ENCODE measurements around the gene CLIC5. TPM values are rescaled to one million over a fixed set of nuclear protein-coding genes. Genes with fewer than 3 reads are reported as not detected.

Gene CLIC5
- total and polyA plus RNA-seq, 2 of the 8 experiments (the other 6 are each of a cell fraction or from before 2014, with no cell fraction given), result 0.12 to 0.15 TPM

- TF ChIP-seq, protein P1, sequence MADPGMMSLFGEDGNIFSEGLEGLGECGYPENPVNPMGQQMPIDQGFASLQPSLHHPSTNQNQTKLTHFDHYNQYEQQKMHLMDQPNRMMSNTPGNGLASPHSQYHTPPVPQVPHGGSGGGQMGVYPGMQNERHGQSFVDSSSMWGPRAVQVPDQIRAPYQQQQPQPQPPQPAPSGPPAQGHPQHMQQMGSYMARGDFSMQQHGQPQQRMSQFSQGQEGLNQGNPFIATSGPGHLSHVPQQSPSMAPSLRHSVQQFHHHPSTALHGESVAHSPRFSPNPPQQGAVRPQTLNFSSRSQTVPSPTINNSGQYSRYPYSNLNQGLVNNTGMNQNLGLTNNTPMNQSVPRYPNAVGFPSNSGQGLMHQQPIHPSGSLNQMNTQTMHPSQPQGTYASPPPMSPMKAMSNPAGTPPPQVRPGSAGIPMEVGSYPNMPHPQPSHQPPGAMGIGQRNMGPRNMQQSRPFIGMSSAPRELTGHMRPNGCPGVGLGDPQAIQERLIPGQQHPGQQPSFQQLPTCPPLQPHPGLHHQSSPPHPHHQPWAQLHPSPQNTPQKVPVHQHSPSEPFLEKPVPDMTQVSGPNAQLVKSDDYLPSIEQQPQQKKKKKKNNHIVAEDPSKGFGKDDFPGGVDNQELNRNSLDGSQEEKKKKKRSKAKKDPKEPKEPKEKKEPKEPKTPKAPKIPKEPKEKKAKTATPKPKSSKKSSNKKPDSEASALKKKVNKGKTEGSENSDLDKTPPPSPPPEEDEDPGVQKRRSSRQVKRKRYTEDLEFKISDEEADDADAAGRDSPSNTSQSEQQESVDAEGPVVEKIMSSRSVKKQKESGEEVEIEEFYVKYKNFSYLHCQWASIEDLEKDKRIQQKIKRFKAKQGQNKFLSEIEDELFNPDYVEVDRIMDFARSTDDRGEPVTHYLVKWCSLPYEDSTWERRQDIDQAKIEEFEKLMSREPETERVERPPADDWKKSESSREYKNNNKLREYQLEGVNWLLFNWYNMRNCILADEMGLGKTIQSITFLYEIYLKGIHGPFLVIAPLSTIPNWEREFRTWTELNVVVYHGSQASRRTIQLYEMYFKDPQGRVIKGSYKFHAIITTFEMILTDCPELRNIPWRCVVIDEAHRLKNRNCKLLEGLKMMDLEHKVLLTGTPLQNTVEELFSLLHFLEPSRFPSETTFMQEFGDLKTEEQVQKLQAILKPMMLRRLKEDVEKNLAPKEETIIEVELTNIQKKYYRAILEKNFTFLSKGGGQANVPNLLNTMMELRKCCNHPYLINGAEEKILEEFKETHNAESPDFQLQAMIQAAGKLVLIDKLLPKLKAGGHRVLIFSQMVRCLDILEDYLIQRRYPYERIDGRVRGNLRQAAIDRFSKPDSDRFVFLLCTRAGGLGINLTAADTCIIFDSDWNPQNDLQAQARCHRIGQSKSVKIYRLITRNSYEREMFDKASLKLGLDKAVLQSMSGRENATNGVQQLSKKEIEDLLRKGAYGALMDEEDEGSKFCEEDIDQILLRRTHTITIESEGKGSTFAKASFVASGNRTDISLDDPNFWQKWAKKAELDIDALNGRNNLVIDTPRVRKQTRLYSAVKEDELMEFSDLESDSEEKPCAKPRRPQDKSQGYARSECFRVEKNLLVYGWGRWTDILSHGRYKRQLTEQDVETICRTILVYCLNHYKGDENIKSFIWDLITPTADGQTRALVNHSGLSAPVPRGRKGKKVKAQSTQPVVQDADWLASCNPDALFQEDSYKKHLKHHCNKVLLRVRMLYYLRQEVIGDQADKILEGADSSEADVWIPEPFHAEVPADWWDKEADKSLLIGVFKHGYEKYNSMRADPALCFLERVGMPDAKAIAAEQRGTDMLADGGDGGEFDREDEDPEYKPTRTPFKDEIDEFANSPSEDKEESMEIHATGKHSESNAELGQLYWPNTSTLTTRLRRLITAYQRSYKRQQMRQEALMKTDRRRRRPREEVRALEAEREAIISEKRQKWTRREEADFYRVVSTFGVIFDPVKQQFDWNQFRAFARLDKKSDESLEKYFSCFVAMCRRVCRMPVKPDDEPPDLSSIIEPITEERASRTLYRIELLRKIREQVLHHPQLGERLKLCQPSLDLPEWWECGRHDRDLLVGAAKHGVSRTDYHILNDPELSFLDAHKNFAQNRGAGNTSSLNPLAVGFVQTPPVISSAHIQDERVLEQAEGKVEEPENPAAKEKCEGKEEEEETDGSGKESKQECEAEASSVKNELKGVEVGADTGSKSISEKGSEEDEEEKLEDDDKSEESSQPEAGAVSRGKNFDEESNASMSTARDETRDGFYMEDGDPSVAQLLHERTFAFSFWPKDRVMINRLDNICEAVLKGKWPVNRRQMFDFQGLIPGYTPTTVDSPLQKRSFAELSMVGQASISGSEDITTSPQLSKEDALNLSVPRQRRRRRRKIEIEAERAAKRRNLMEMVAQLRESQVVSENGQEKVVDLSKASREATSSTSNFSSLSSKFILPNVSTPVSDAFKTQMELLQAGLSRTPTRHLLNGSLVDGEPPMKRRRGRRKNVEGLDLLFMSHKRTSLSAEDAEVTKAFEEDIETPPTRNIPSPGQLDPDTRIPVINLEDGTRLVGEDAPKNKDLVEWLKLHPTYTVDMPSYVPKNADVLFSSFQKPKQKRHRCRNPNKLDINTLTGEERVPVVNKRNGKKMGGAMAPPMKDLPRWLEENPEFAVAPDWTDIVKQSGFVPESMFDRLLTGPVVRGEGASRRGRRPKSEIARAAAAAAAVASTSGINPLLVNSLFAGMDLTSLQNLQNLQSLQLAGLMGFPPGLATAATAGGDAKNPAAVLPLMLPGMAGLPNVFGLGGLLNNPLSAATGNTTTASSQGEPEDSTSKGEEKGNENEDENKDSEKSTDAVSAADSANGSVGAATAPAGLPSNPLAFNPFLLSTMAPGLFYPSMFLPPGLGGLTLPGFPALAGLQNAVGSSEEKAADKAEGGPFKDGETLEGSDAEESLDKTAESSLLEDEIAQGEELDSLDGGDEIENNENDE (IDR thresholded peaks at IDR 0.05; ENCODE audit: insufficient replicate concordance, low read length), result no peak
Observed at GRCh38 chr6:46014046-46014445, 1.6 kb downstream of the CLIC5 start (continued).

All from H1 (cell line).